Natural killer cell (primary cell): ENCODE data around the gene MINDY3. TPM values are rescaled to one million over a fixed set of nuclear protein-coding genes. Genes with fewer than 3 reads are reported as not detected.

Experiments used
- ATAC-seq, 3 donors: fragments of 150-1000 bp in 2 of 3; fragments of 200-7000 bp in 1 of 3; cut with Tn5 transposase; 1 replicate in 1 of 3; 2 replicates in 2 of 3; pipeline ENCODE4 v1.10.0; 2021; ENCODE audit warnings: mild to moderate bottlenecking in 2 of 3, moderate library complexity in 2 of 3
- DNase-seq, 2 donors: peaks; one replicate each; pipeline versions ENCODE4 v3.0.0 to v3.0.0-alpha.2; 2013 to 2021; ENCODE audit warnings: mixed read lengths in 1 of 2
- H3K27ac ChIP-seq: one replicate; pipeline ENCODE4 v1.5.1; 2013; ENCODE audit warnings: mild to moderate bottlenecking, low read length
- H3K27me3 ChIP-seq: one replicate; pipeline ENCODE4 v1.6.1; 2013; ENCODE audit warnings: low read length; ENCODE audit not compliant: control insufficient read depth, insufficient read depth
- H3K36me3 ChIP-seq: one replicate; pipeline ENCODE4 v1.6.1; 2013; ENCODE audit warnings: low read length; ENCODE audit not compliant: control insufficient read depth, insufficient read depth
- H3K4me1 ChIP-seq: one replicate; pipeline ENCODE4 v1.6.1; 2013; ENCODE audit warnings: low read length; ENCODE audit not compliant: control insufficient read depth, insufficient read depth
- H3K4me3 ChIP-seq: one replicate; pipeline ENCODE4 v1.5.1; 2013; ENCODE audit warnings: low read length
- H3K9me3 ChIP-seq: one replicate; pipeline ENCODE4 v1.6.1; 2013; ENCODE audit warnings: low read length; ENCODE audit not compliant: control insufficient read depth, insufficient read depth
- H3K27ac Mint-ChIP-seq, 2 donors: one replicate each; pipeline ENCODE4 v1.8.0; 2022; ENCODE audit warnings: mild to moderate bottlenecking in 2 of 2, mixed read lengths in 2 of 2, moderate library complexity in 1 of 2
- H3K27me3 Mint-ChIP-seq, 2 donors: one replicate each; pipeline ENCODE4 v1.8.0; 2022; ENCODE audit warnings: low read depth in 2 of 2, mixed read lengths in 2 of 2
- H3K36me3 Mint-ChIP-seq: one replicate; pipeline ENCODE4 v1.8.0; 2022; ENCODE audit warnings: mixed read lengths
- H3K4me1 Mint-ChIP-seq, 2 donors: one replicate each; pipeline ENCODE4 v1.8.0; 2022; ENCODE audit warnings: mixed read lengths in 2 of 2
- H3K4me3 Mint-ChIP-seq: one replicate; pipeline ENCODE4 v1.8.0; 2022; ENCODE audit warnings: mild to moderate bottlenecking, moderate library complexity, mixed read lengths
- H3K9me3 Mint-ChIP-seq, 2 donors: one replicate each; pipeline ENCODE4 v1.8.0; 2022; ENCODE audit warnings: mixed read lengths in 2 of 2
- WGBS: methylation state at CpG from one replicate; pipeline ENCODE4 v1.1.7; 2013; ENCODE audit warnings: missing lambda C conversion rate; ENCODE audit not compliant: insufficient coverage; 5-methylcytosine and 5-hydroxymethylcytosine counted together
- intact Hi-C: fragments of 100-400 bp; cut with micrococcal nuclease; formaldehyde crosslinking; loops from one replicate; pipeline ENCODE4 v1.14.2; 2022
- total RNA-seq, 4 donors: library from RNA; stranded (reverse); fragments of 120-200 nt in 1 of 4; gene quantifications; one replicate each; pipeline versions ENCODE4 v1.2.3 to v1.2.4, GENCODE V29; 2013 to 2022
- TF ChIP-seq, protein P1 (sequence below): fragments of 200-600 bp; IDR thresholded peaks from one replicate; pipeline ENCODE4 v1.8.0; 2022; ENCODE audit warnings: antibody characterized with exemption

MINDY3 gene
- total RNA-seq, 3 donors from 2014 or later (not counting 1 experiment from before 2014, with no cell fraction given): 48.8 to 57.3 (median 53.3) TPM

GRCh38 chr10:15805395-15806058 lies 54.8 kb downstream of the MINDY3 start:
- no peaks in the 10 kb centered on the region for H3K9me3 ChIP-seq
- H3K27ac ChIP-seq: no peak overlapping the region
- 93% methylated on average over 4 of the region's 5 CpGs for WGBS
- ATAC-seq: no peak
- H3K36me3 ChIP-seq: peaks cover 33% of the 10 kb centered on the region
- intact Hi-C loops: no loop called here
- TF ChIP-seq, protein P1, sequence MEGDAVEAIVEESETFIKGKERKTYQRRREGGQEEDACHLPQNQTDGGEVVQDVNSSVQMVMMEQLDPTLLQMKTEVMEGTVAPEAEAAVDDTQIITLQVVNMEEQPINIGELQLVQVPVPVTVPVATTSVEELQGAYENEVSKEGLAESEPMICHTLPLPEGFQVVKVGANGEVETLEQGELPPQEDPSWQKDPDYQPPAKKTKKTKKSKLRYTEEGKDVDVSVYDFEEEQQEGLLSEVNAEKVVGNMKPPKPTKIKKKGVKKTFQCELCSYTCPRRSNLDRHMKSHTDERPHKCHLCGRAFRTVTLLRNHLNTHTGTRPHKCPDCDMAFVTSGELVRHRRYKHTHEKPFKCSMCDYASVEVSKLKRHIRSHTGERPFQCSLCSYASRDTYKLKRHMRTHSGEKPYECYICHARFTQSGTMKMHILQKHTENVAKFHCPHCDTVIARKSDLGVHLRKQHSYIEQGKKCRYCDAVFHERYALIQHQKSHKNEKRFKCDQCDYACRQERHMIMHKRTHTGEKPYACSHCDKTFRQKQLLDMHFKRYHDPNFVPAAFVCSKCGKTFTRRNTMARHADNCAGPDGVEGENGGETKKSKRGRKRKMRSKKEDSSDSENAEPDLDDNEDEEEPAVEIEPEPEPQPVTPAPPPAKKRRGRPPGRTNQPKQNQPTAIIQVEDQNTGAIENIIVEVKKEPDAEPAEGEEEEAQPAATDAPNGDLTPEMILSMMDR: no peak
- Mint-ChIP-seq H3K9me3 (no peaks in the 10 kb centered on the region), H3K4me1 (peaks cover 9 to 15% of the 10 kb centered on the region in 2 donors), H3K27me3 (no peaks in the 10 kb centered on the region), H3K4me3 (no peak overlapping the region), H3K36me3 (peaks cover 6% of the 10 kb centered on the region), H3K27ac (no peak overlapping the region)
- no peaks in the 10 kb centered on the region for H3K27me3 ChIP-seq
- H3K4me3 ChIP-seq: no peak overlapping the region
- no peak for DNase-seq
- no peaks in the 10 kb centered on the region for H3K4me1 ChIP-seq

- TF ChIP-seq, protein P1: no peak
- no peak overlapping the region for H3K27ac ChIP-seq
- DNase-seq (no peak), ATAC-seq (no peak)
- H3K27me3 ChIP-seq: no peaks in the 10 kb centered on the region
- no peak overlapping the region for H3K4me3 ChIP-seq
- no peaks in the 10 kb centered on the region for H3K27me3 Mint-ChIP-seq
- no peaks in the 10 kb centered on the region for H3K9me3 ChIP-seq
- no peak overlapping the region for H3K4me3 Mint-ChIP-seq
- no peaks in the 10 kb centered on the region for H3K4me1 ChIP-seq
- H3K27ac Mint-ChIP-seq: no peak overlapping the region
- peaks cover 33% of the 10 kb centered on the region for H3K36me3 ChIP-seq
- H3K9me3 Mint-ChIP-seq: no peaks in the 10 kb centered on the region
- H3K36me3 Mint-ChIP-seq: peaks cover 10% of the 10 kb centered on the region
- peaks cover 12 to 22% of the 10 kb centered on the region in 2 donors for H3K4me1 Mint-ChIP-seq
- intact Hi-C loops: no loop called here
- WGBS: 100% methylated on average over 3 of the region's 4 CpGs
These were observed 56.2 kb downstream of the MINDY3 start for GRCh38 chr10:15804109-15804508.

GRCh38 chr10:15802375-15802949 lies 57.8 kb downstream of the MINDY3 start:
- H3K4me3 Mint-ChIP-seq: no peak overlapping the region
- no peak overlapping the region for H3K27ac ChIP-seq
- intact Hi-C loops: no loop called here
- H3K4me3 ChIP-seq: no peak overlapping the region
- peaks cover 21% of the 10 kb centered on the region for H3K36me3 ChIP-seq
- DNase-seq: no peak
- H3K27ac Mint-ChIP-seq: no peak overlapping the region
- H3K27me3 Mint-ChIP-seq: no peaks in the 10 kb centered on the region
- H3K4me1 ChIP-seq: no peaks in the 10 kb centered on the region
- 100% methylated on average over 1 of the region's 3 CpGs for WGBS
- H3K9me3 Mint-ChIP-seq: no peaks in the 10 kb centered on the region
- no peak for ATAC-seq
- peaks cover 12 to 22% of the 10 kb centered on the region in 2 donors for H3K4me1 Mint-ChIP-seq
- peaks cover 10% of the 10 kb centered on the region for H3K36me3 Mint-ChIP-seq
- H3K27me3 ChIP-seq: no peaks in the 10 kb centered on the region
- TF ChIP-seq, protein P1: no peak
- H3K9me3 ChIP-seq: no peaks in the 10 kb centered on the region
